ENCODE results near the gene CXCR6. TPM values are rescaled to one million over a fixed set of nuclear protein-coding genes. Genes with fewer than 3 reads are reported as not detected.

CXCR6 gene
- total RNA-seq, 1 donor from 2014 or later: not detected

DNA sequence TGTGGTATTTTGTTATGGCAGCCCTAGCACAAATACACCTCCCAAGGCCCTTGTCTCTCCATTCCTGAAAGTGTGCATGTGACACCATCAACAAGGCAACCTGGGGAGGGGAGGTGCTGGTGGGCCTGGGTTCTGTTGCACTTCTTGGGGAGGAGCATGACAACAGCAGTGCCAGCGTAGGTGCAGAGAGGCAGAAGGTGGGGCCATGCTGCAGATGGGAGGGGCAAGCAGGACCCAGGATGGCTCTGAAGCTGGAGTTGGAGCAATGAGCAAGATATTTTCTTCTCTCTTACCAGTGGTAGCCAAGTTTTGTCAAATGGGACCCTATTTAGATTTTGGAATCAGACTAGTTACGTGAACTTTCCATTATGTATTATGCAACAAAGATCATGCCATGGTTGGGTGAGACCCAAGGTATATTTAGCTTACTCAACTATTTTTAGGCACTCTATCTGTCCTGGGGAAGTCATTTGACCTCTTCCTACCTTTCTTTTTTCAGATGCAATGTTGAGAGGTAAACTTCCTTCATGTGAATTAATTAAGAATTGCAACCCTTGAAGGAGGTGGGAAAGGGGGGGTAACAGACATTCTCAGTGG is 49.0 kb downstream of the CXCR6 start:
- Histone ChIP-seq H3K4me2 (no peak overlapping the region), H3K4me1 (peaks cover 11% of the 10 kb centered on the region), H3K27me3 (peaks cover 11% of the 10 kb centered on the region), H3K27ac (no peak overlapping the region), H3F3A (ENCODE audit: low read depth) (no peaks in the 10 kb centered on the region), H2AFZ (replicated peaks) (no peak overlapping the region), H3K9ac (no peak overlapping the region), H3K36me3 (no peaks in the 10 kb centered on the region), H3K79me2 (ENCODE audit: low read depth) (peaks cover 31% of the 10 kb centered on the region), H4K20me1 (ENCODE audit: low read depth) (peaks cover 49% of the 10 kb centered on the region), H3K9me3 (ENCODE audit: low read depth) (no peaks in the 10 kb centered on the region), H3K4me3 (no peak overlapping the region)
- Mint-ChIP-seq H3K36me3 (no peaks in the 10 kb centered on the region), H3K27me3 (ENCODE audit: insufficient read depth, low read depth) (peaks cover 3% of the 10 kb centered on the region), H3K27ac (no peak overlapping the region), H3K9me3 (no peaks in the 10 kb centered on the region), H3K4me1 (peaks cover 16% of the 10 kb centered on the region), H3K4me3 (no peak overlapping the region)
- TF ChIP-seq, protein P1, sequence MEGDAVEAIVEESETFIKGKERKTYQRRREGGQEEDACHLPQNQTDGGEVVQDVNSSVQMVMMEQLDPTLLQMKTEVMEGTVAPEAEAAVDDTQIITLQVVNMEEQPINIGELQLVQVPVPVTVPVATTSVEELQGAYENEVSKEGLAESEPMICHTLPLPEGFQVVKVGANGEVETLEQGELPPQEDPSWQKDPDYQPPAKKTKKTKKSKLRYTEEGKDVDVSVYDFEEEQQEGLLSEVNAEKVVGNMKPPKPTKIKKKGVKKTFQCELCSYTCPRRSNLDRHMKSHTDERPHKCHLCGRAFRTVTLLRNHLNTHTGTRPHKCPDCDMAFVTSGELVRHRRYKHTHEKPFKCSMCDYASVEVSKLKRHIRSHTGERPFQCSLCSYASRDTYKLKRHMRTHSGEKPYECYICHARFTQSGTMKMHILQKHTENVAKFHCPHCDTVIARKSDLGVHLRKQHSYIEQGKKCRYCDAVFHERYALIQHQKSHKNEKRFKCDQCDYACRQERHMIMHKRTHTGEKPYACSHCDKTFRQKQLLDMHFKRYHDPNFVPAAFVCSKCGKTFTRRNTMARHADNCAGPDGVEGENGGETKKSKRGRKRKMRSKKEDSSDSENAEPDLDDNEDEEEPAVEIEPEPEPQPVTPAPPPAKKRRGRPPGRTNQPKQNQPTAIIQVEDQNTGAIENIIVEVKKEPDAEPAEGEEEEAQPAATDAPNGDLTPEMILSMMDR (IDR thresholded peaks at IDR 0.05): no peak
- TF ChIP-seq EZH2phosphoT487 (IDR thresholded peaks at IDR 0.05) (no peak), EZH2 (IDR thresholded peaks at IDR 0.05) (no peak)
- DNase-seq (ENCODE audit: low spot score): no peak

DNA sequence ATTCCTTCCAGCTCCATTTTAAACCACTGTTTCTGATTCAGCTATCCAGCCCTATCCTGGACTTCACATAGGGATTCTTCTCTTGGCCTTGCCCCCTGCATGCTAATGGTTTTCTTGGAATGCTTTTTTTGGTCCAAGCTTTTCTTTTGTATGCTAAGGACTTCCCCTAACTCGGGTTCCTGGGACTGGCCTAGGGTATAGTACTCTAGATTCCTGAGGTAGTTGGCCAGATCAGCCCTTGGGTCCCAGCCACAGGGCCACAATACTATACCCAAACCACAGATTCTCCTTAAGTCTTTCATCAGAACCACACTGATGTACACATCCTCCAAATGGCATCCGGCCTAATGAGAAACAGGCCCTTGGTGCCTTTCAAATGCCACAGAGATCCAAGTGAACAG is 49.6 kb downstream of the CXCR6 start:
- Histone ChIP-seq H3K27ac (no peak overlapping the region), H3K9me3 (ENCODE audit: low read depth) (no peaks in the 10 kb centered on the region), H3K27me3 (peaks cover 11% of the 10 kb centered on the region), H4K20me1 (ENCODE audit: low read depth) (peaks cover 47% of the 10 kb centered on the region), H3K36me3 (no peaks in the 10 kb centered on the region), H3K79me2 (ENCODE audit: low read depth) (peaks cover 31% of the 10 kb centered on the region), H3K4me2 (no peak overlapping the region), H3K4me1 (peaks cover 11% of the 10 kb centered on the region), H3K9ac (no peak overlapping the region), H3K4me3 (no peak overlapping the region), H3F3A (ENCODE audit: low read depth) (no peaks in the 10 kb centered on the region), H2AFZ (replicated peaks) (no peak overlapping the region)
- TF ChIP-seq EZH2 (IDR thresholded peaks at IDR 0.05) (no peak), EZH2phosphoT487 (IDR thresholded peaks at IDR 0.05) (no peak)
- TF ChIP-seq, protein P1 (IDR thresholded peaks at IDR 0.05): no peak
- H3K4me1 Mint-ChIP-seq: peaks cover 11% of the 10 kb centered on the region
- no peaks in the 10 kb centered on the region for H3K36me3 Mint-ChIP-seq
- no peak for DNase-seq (ENCODE audit: low spot score)
- peaks cover 3% of the 10 kb centered on the region for H3K27me3 Mint-ChIP-seq (ENCODE audit: insufficient read depth, low read depth)
- H3K27ac Mint-ChIP-seq: no peak overlapping the region
- no peaks in the 10 kb centered on the region for H3K9me3 Mint-ChIP-seq
- H3K4me3 Mint-ChIP-seq: no peak overlapping the region

DNA sequence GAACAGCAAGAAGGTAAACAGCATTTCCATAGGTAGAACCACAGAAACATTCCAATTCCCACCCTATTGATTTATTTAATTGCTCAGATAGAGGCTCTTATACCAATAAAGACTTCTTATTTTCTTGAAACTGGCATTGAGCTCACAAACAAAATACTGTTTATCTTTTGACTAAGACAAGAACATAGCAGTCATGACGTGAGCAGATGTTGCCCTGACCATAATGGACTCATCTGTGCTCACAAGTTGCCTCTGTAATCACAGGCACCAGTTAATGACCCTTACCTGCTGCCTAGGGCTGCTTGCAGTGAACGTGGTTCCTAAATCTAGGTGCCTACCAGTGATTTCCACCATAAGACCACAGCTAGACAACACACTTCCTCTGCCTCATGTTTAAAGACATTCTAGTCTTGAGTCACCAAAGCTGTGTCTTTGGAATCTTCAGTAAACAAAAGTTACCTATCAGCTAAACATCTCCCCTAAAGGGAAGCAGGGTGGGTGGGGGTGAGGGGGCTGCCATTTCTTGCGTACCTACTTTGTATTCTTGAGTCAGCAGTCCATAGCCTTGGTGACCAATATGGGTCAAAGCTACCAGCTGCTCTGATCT is 50.3 kb downstream of the CXCR6 start:
- Histone ChIP-seq H3K27ac (no peak overlapping the region), H3K4me3 (no peak overlapping the region), H4K20me1 (ENCODE audit: low read depth) (peaks cover 40% of the 10 kb centered on the region), H3K36me3 (no peaks in the 10 kb centered on the region), H2AFZ (replicated peaks) (no peak overlapping the region), H3F3A (ENCODE audit: low read depth) (no peaks in the 10 kb centered on the region), H3K79me2 (ENCODE audit: low read depth) (peaks cover 31% of the 10 kb centered on the region), H3K27me3 (peaks cover 11% of the 10 kb centered on the region), H3K4me1 (peaks cover 11% of the 10 kb centered on the region), H3K4me2 (no peak overlapping the region), H3K9me3 (ENCODE audit: low read depth) (no peaks in the 10 kb centered on the region), H3K9ac (no peak overlapping the region)
- Mint-ChIP-seq H3K9me3 (no peaks in the 10 kb centered on the region), H3K4me3 (no peak overlapping the region), H3K27ac (no peak overlapping the region), H3K36me3 (no peaks in the 10 kb centered on the region), H3K4me1 (peaks cover 4% of the 10 kb centered on the region), H3K27me3 (ENCODE audit: insufficient read depth, low read depth) (peaks cover 3% of the 10 kb centered on the region)
- TF ChIP-seq EZH2 (IDR thresholded peaks at IDR 0.05) (no peak), EZH2phosphoT487 (IDR thresholded peaks at IDR 0.05) (no peak)
- TF ChIP-seq, protein P1 (IDR thresholded peaks at IDR 0.05): no peak
- no peak for DNase-seq (ENCODE audit: low spot score)
